ENCODE data around the gene CMTM5.

CMTM5 gene

GRCh38 chr14:23404331-23404900 is 27.6 kb downstream of the CMTM5 start:
- no peaks in the 10 kb centered on the region for H3K9me3 ChIP-seq (ENCODE audit: control insufficient read depth, low read length)
- H3K27ac ChIP-seq (ENCODE audit: insufficient read depth, low read length, poor library complexity, severe bottlenecking), result no peak overlapping the region
- H3K4me3 ChIP-seq (ENCODE audit: insufficient read depth, low read depth, low read length, poor library complexity, severe bottlenecking), result no peak overlapping the region
- H3K27me3 ChIP-seq (replicated peaks; ENCODE audit: control insufficient read depth, insufficient read depth, low read length, poor library complexity, severe bottlenecking), result no peaks in the 10 kb centered on the region
- DNase-seq, result no peak
- H3K4me1 ChIP-seq (ENCODE audit: control insufficient read depth, insufficient read depth, low read length, poor library complexity, severe bottlenecking), result no peaks in the 10 kb centered on the region
- H3K36me3 ChIP-seq (ENCODE audit: control insufficient read depth, insufficient read depth, low read length), result no peaks in the 10 kb centered on the region

DNA sequence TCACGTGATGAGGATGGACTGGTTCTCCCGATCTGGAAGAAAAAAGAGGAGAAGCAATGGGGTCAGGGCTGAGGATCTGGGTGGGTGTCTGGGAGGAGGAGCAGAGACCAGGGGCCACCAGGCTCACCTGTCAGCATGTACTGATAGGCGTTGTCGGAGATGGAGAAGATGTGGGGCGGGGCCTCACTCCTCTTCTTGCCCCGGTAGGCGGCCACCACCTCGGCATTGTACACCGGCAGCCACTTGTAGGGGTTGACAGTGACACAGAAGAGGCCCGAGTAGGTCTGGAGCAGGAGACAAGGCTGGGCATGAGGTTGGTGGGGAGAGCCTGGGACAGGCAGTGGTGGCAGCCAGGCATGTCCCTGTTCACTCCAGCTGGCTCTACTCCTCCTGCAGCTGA is 28.2 kb downstream of the CMTM5 start:
- Histone ChIP-seq H3K4me3 (ENCODE audit: insufficient read depth, low read depth, low read length, poor library complexity, severe bottlenecking) (no peak overlapping the region), H3K27ac (ENCODE audit: insufficient read depth, low read length, poor library complexity, severe bottlenecking) (no peak overlapping the region), H3K36me3 (ENCODE audit: control insufficient read depth, insufficient read depth, low read length) (no peaks in the 10 kb centered on the region), H3K4me1 (ENCODE audit: control insufficient read depth, insufficient read depth, low read length, poor library complexity, severe bottlenecking) (no peaks in the 10 kb centered on the region), H3K27me3 (replicated peaks; ENCODE audit: control insufficient read depth, insufficient read depth, low read length, poor library complexity, severe bottlenecking) (no peaks in the 10 kb centered on the region), H3K9me3 (ENCODE audit: control insufficient read depth, low read length) (no peaks in the 10 kb centered on the region)
- DNase-seq, result no peak

DNA sequence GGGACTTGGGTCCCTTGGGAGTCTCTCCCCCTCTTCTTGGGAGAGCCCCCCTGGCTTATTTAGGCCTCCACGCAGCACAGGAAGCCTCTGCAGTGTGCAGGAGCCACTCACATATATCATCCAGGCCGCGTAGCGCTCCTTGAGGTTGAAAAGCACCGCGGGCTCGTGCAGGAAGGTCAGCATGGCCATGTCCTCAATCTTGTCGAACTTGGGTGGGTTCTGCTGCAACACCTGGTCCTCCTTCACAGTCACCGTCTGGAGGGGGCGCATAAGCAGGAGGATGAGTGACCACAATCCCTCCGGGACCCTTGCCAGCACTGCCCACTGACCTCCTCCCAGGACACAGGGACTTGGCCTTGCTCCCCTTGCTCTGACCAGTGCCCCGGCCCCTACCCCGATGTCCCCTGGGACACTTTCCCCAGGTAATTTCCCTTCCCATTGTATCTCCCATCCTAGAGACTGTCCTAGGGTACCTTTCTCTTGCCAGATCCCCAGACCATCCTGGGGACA is 28.7 kb downstream of the CMTM5 start:
- DNase-seq, result no peak
- Histone ChIP-seq H3K27ac (ENCODE audit: insufficient read depth, low read length, poor library complexity, severe bottlenecking) (no peak overlapping the region), H3K4me3 (ENCODE audit: insufficient read depth, low read depth, low read length, poor library complexity, severe bottlenecking) (no peak overlapping the region), H3K36me3 (ENCODE audit: control insufficient read depth, insufficient read depth, low read length) (no peaks in the 10 kb centered on the region), H3K9me3 (ENCODE audit: control insufficient read depth, low read length) (no peaks in the 10 kb centered on the region), H3K4me1 (ENCODE audit: control insufficient read depth, insufficient read depth, low read length, poor library complexity, severe bottlenecking) (no peaks in the 10 kb centered on the region), H3K27me3 (replicated peaks; ENCODE audit: control insufficient read depth, insufficient read depth, low read length, poor library complexity, severe bottlenecking) (no peaks in the 10 kb centered on the region)

DNA sequence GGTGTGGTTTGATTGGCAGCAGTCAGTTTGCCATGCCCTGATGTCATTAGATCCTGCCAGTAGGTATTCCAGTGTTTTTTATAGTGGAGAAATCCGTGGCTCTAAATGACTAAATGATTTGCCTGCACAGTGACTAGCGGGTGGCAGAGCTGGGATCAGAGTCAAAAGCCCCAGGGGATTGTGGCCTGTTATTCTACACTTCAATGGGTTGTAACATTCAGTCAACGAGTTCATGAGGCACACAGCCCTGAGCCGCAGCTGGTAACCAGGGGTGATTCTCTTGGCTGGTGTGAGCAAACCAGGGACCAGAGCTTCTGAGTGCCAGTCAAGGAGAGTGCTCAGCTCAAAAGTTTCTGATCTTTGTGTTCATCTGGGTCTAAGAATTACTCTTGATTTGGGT is 29.4 kb downstream of the CMTM5 start:
- Histone ChIP-seq H3K4me3 (ENCODE audit: insufficient read depth, low read depth, low read length, poor library complexity, severe bottlenecking) (no peak overlapping the region), H3K36me3 (ENCODE audit: control insufficient read depth, insufficient read depth, low read length) (no peaks in the 10 kb centered on the region), H3K27ac (ENCODE audit: insufficient read depth, low read length, poor library complexity, severe bottlenecking) (no peak overlapping the region), H3K27me3 (replicated peaks; ENCODE audit: control insufficient read depth, insufficient read depth, low read length, poor library complexity, severe bottlenecking) (no peaks in the 10 kb centered on the region), H3K4me1 (ENCODE audit: control insufficient read depth, insufficient read depth, low read length, poor library complexity, severe bottlenecking) (no peaks in the 10 kb centered on the region), H3K9me3 (ENCODE audit: control insufficient read depth, low read length) (no peaks in the 10 kb centered on the region)
- DNase-seq, result no peak

- Histone ChIP-seq H3K27ac (ENCODE audit: insufficient read depth, low read length, poor library complexity, severe bottlenecking) (no peak overlapping the region), H3K27me3 (replicated peaks; ENCODE audit: control insufficient read depth, insufficient read depth, low read length, poor library complexity, severe bottlenecking) (no peaks in the 10 kb centered on the region), H3K9me3 (ENCODE audit: control insufficient read depth, low read length) (no peaks in the 10 kb centered on the region), H3K4me1 (ENCODE audit: control insufficient read depth, insufficient read depth, low read length, poor library complexity, severe bottlenecking) (no peaks in the 10 kb centered on the region), H3K36me3 (ENCODE audit: control insufficient read depth, insufficient read depth, low read length) (no peaks in the 10 kb centered on the region), H3K4me3 (ENCODE audit: insufficient read depth, low read depth, low read length, poor library complexity, severe bottlenecking) (no peak overlapping the region)
- no peak for DNase-seq
Observed at GRCh38 chr14:23406725-23407355, 30.0 kb downstream of the CMTM5 start.

- no peaks in the 10 kb centered on the region for H3K9me3 ChIP-seq (ENCODE audit: control insufficient read depth, low read length)
- no peaks in the 10 kb centered on the region for H3K27me3 ChIP-seq (replicated peaks; ENCODE audit: control insufficient read depth, insufficient read depth, low read length, poor library complexity, severe bottlenecking)
- H3K4me1 ChIP-seq (ENCODE audit: control insufficient read depth, insufficient read depth, low read length, poor library complexity, severe bottlenecking), result no peaks in the 10 kb centered on the region
- no peak within 1 kb of the TSS for H3K27ac ChIP-seq (ENCODE audit: insufficient read depth, low read length, poor library complexity, severe bottlenecking)
- DNase-seq, result no peak
- no peaks in the 10 kb centered on the region for H3K36me3 ChIP-seq (ENCODE audit: control insufficient read depth, insufficient read depth, low read length)
- no peak within 1 kb of the TSS for H3K4me3 ChIP-seq (ENCODE audit: insufficient read depth, low read depth, low read length, poor library complexity, severe bottlenecking)
Observed at GRCh38 chr14:23407516-23408306, 30.9 kb downstream of the CMTM5 start, which contains the start of gene MYH6. Gene MYH6, minus strand, starts transcription at chr14:23408273. Its CDS starts 1,050 bp downstream, at chr14:23407223.

DNA sequence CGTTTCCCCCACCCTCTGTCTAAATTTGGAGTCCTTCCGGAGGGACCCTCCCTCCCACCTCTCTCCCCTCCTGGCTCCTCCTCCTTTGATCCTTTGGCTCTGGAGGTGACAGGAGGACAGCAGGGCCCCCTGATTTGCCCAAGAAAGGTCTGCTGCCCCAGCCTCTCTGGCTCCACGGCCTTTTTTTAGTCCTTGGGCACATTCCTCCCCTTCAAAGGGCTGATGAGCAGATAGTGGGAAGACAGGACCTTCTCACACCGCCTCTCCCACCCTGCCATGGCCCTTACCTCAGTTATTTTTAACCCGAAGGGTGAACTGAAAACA is 31.4 kb downstream of the CMTM5 start:
- H3K36me3 ChIP-seq (ENCODE audit: control insufficient read depth, insufficient read depth, low read length), result no peaks in the 10 kb centered on the region
- no peak for DNase-seq
- H3K4me3 ChIP-seq (ENCODE audit: insufficient read depth, low read depth, low read length, poor library complexity, severe bottlenecking), result no peak overlapping the region
- H3K4me1 ChIP-seq (ENCODE audit: control insufficient read depth, insufficient read depth, low read length, poor library complexity, severe bottlenecking), result no peaks in the 10 kb centered on the region
- no peaks in the 10 kb centered on the region for H3K9me3 ChIP-seq (ENCODE audit: control insufficient read depth, low read length)
- no peak overlapping the region for H3K27ac ChIP-seq (ENCODE audit: insufficient read depth, low read length, poor library complexity, severe bottlenecking)
- no peaks in the 10 kb centered on the region for H3K27me3 ChIP-seq (replicated peaks; ENCODE audit: control insufficient read depth, insufficient read depth, low read length, poor library complexity, severe bottlenecking)

GRCh38 chr14:23409475-23409874 is 32.6 kb downstream of the CMTM5 start:
- Histone ChIP-seq H3K4me3 (ENCODE audit: insufficient read depth, low read depth, low read length, poor library complexity, severe bottlenecking) (no peak overlapping the region), H3K4me1 (ENCODE audit: control insufficient read depth, insufficient read depth, low read length, poor library complexity, severe bottlenecking) (no peaks in the 10 kb centered on the region), H3K27me3 (replicated peaks; ENCODE audit: control insufficient read depth, insufficient read depth, low read length, poor library complexity, severe bottlenecking) (no peaks in the 10 kb centered on the region), H3K9me3 (ENCODE audit: control insufficient read depth, low read length) (no peaks in the 10 kb centered on the region), H3K27ac (ENCODE audit: insufficient read depth, low read length, poor library complexity, severe bottlenecking) (no peak overlapping the region), H3K36me3 (ENCODE audit: control insufficient read depth, insufficient read depth, low read length) (no peaks in the 10 kb centered on the region)
- DNase-seq, result no peak

GRCh38 chr14:23409966-23410635 is 33.3 kb downstream of the CMTM5 start:
- no peak overlapping the region for H3K4me3 ChIP-seq (ENCODE audit: insufficient read depth, low read depth, low read length, poor library complexity, severe bottlenecking)
- no peaks in the 10 kb centered on the region for H3K36me3 ChIP-seq (ENCODE audit: control insufficient read depth, insufficient read depth, low read length)
- H3K27ac ChIP-seq (ENCODE audit: insufficient read depth, low read length, poor library complexity, severe bottlenecking), result no peak overlapping the region
- DNase-seq, result no peak
- H3K4me1 ChIP-seq (ENCODE audit: control insufficient read depth, insufficient read depth, low read length, poor library complexity, severe bottlenecking), result no peaks in the 10 kb centered on the region
- no peaks in the 10 kb centered on the region for H3K9me3 ChIP-seq (ENCODE audit: control insufficient read depth, low read length)
- H3K27me3 ChIP-seq (replicated peaks; ENCODE audit: control insufficient read depth, insufficient read depth, low read length, poor library complexity, severe bottlenecking), result no peaks in the 10 kb centered on the region

Measured in effector memory CD4-positive, alpha-beta T cell (primary cell).